COLO668 (cell line): ENCODE results near the gene ABHD18.
"Not testable (repeated sequence)": the region's sequence is repeated elsewhere in the genome, so short reads cannot be mapped to it uniquely, and the experiment has no call there.

Experiments
- DNase-seq: peaks from one replicate; lab custom pipeline; 2025; ENCODE audit not compliant: unreplicated experiment; lab: John Stamatoyannopoulos, UW

The ABHD18 gene

GRCh38 chr4:128061566-128062536, 96.6 kb downstream of the ABHD18 start:
- peak; percentile 85 for DNase-seq

GRCh38 chr4:128066453-128066820, 101.2 kb downstream of the ABHD18 start:
- not testable (repeated sequence) for DNase-seq

- DNase-seq: peak; percentile 5
Observed at GRCh38 chr4:128068918-128069317, 103.7 kb downstream of the ABHD18 start.

GRCh38 chr4:128076464-128076863, 111.3 kb downstream of the ABHD18 start:
- no peak for DNase-seq
